T-helper 2 cell treated with Interferon-gamma antibody and Interleukin-4, amounts not matched to agents 5 μg/mL and 100 μg/mL, for 36 hours (primary cell): ENCODE measurements around the gene DIP2C.
"Not testable (repeated sequence)": the region's sequence is repeated elsewhere in the genome, so short reads cannot be mapped to it uniquely, and the experiment has no call there.

Experiments used
- DNase-seq: peaks from one replicate; pipeline ENCODE4 v3.0.0; 2021; ENCODE audit warnings: low spot score
- H3K27ac Mint-ChIP-seq: one replicate; pipeline ENCODE4 v1.8.0; 2021; ENCODE audit warnings: mild to moderate bottlenecking, mixed read lengths
- H3K27me3 Mint-ChIP-seq: one replicate; pipeline ENCODE4 v1.8.0; 2021; ENCODE audit warnings: low read depth, mixed read lengths
- H3K36me3 Mint-ChIP-seq: one replicate; pipeline ENCODE4 v1.8.0; 2021; ENCODE audit warnings: low read depth, mixed read lengths
- H3K4me1 Mint-ChIP-seq: one replicate; pipeline ENCODE4 v1.8.0; 2021; ENCODE audit warnings: low read depth, mixed read lengths
- H3K4me3 Mint-ChIP-seq: one replicate; pipeline ENCODE4 v1.8.0; 2022; ENCODE audit warnings: mild to moderate bottlenecking, moderate library complexity, mixed read lengths
- H3K9me3 Mint-ChIP-seq: one replicate; pipeline ENCODE4 v1.8.0; 2021; ENCODE audit warnings: mixed read lengths

Gene DIP2C

DNA sequence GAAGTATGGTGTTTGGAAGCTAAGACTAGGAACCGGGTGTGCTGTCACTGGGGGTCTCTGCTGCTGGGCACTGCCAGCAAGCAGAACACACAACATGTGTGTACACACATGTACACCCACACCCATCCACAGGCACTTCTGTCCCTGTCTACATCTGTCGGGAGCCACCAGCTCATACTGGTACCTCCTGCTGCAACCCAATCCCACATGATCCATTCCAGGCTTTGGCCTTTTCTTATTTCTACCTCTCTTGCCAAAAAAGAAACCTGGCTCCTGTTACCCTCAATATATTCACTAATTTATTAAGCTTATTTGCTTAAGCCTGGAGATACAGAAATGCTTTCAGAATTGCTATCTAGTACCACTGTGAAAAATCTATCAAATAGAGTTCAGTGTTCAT, 246.0 kb downstream of the DIP2C start:
- Mint-ChIP-seq H3K4me3 (no peak overlapping the region), H3K36me3 (no peaks in the 10 kb centered on the region), H3K4me1 (peaks cover 1% of the 10 kb centered on the region), H3K9me3 (no peaks in the 10 kb centered on the region), H3K27me3 (peaks cover 32% of the 10 kb centered on the region), H3K27ac (no peak overlapping the region)
- DNase-seq = no peak

DNA sequence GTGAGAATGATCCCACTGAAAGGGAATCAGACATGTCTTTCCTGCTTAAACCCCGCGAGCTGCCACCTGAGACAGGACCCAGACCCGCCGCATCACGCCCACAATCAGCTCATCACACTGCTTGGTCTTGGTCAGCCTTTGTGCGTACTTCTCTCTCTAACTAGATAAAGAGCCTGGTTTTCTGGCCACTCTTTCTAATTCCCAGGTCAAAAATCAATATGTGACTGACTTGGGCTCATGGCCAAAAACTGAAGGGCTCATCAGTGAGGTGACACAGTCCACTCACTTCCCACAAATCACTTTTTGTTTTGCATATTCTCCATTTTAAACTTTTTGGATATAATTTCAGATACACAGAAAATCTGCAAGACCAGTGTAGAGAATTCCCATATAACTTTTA, 247.3 kb downstream of the DIP2C start:
- Mint-ChIP-seq H3K4me3 (no peak overlapping the region), H3K27me3 (peaks cover 35% of the 10 kb centered on the region), H3K9me3 (no peaks in the 10 kb centered on the region), H3K36me3 (peaks cover 1% of the 10 kb centered on the region), H3K27ac (no peak overlapping the region), H3K4me1 (peaks cover 10% of the 10 kb centered on the region)
- no peak for DNase-seq

DNA sequence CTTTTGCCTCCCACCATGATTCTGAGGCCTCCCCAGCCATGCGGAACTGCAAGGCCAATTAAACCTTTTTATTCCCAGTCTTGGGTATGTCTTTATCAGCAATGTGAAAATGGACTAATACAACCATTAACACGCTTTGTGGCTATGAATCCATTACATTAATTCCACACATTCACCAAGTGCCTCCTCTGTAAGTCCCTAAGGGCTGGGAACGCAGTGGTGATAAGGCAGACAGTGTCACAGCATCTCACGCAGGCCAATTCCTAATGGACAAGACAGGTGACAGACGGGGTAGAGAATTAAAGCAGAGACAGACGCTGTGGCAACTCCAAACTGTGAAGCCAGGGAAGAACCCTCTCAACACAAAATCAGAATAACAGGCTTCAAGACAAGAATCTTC, 247.8 kb downstream of the DIP2C start:
- peaks cover 36% of the 10 kb centered on the region for H3K27me3 Mint-ChIP-seq
- no peak overlapping the region for H3K27ac Mint-ChIP-seq
- H3K36me3 Mint-ChIP-seq = peaks cover 2% of the 10 kb centered on the region
- no peaks in the 10 kb centered on the region for H3K9me3 Mint-ChIP-seq
- peaks cover 13% of the 10 kb centered on the region for H3K4me1 Mint-ChIP-seq
- no peak for DNase-seq
- H3K4me3 Mint-ChIP-seq = no peak overlapping the region

DNA sequence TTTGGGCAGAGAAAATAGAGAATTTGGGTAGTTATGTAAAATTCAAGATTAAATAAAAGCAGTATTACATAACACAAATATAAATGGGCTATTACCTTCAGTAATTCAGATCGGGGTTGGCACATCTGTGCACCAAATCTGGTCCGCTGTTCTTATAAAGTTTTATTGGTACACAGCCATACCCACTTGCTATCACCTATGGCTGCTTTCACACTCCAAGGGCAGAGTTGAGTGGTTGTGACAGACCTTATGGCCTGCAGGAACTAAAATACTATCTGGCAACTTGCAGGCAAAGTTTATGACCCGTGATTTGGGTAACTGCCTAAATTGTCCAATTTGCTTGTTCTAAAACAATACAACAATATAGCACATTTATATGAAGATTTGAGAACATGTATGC, 249.3 kb downstream of the DIP2C start:
- H3K4me1 Mint-ChIP-seq = peaks cover 13% of the 10 kb centered on the region
- no peak for DNase-seq
- no peaks in the 10 kb centered on the region for H3K9me3 Mint-ChIP-seq
- no peak overlapping the region for H3K27ac Mint-ChIP-seq
- H3K36me3 Mint-ChIP-seq = peaks cover 2% of the 10 kb centered on the region
- peaks cover 35% of the 10 kb centered on the region for H3K27me3 Mint-ChIP-seq
- H3K4me3 Mint-ChIP-seq = no peak overlapping the region

DNA sequence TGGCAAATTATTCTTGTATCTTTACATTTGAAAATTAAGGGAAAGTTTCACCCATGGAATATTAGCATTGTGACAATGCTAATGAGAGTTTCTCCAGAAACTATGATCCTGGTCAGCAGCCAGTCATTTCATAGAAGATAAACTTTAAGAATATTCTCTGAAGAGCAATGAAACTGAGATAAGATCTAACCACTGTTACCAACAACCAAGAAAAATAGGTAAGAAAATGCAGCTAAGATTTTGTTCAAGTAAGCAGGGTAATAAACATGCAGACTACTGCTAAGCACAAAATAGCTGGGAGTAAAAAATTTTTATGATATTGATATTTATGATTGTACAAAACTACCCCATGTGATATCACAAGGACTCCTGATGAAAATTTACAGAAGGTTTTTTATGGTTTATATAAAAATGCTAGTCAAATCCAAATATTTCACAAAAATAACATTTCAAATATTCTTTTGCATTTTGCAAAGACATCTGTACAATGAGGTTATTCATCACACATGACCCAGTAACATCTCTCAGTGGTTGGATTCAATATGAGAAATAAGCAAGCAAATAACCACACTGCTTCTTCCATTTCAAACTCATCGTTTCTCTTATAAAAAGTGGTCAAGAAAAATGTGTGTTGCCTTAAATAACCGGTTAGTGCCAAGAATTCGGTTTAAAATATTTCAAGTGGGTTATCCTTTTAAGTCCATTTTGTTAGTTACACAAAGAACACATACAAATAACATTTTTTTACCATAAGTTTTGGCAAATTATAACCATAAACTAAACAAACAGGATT, 251.6 kb downstream of the DIP2C start:
- Mint-ChIP-seq H3K4me1 (peaks cover 21% of the 10 kb centered on the region), H3K9me3 (no peaks in the 10 kb centered on the region), H3K36me3 (peaks cover 2% of the 10 kb centered on the region), H3K27me3 (peaks cover 46% of the 10 kb centered on the region), H3K27ac (peak overlapping the region; percentile 2), H3K4me3 (peak overlapping the region; percentile 40)
- DNase-seq = no peak

DNA sequence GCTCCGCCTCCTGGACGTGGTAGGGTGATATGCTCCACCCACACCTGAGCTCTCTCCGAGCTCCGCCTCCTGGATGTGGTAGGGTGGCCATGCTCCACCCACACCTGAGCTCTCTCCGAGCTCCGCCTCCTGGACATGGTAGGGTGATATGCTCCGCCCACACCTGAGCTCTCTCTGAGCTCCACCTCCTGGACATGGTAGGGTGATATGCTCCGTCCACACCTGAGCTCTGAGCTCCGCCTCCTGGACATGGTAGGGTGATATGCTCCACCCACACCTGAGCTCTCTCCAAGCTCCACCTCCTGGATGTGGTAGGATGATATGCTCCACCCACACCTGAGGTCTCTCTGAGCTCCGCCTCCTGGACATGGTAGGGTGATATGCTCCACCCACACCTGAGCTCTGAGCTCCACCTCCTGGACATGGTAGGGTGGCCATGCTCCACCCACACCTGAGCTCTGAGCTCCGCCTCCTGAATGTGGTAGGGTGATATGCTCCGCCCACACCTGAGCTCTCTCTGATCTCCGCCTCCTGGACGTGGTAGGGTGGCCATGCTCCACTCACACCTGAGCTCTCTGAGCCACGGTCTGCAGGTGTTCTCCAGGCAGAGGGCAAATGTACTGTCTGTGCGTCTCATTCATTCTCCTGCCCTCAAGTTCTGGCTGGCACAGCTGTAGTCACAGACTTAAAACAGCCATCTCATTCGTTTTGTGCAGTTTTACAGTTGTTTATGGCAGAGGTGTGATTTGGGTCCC, 252.4 kb downstream of the DIP2C start:
- Mint-ChIP-seq H3K27me3 (peaks cover 42% of the 10 kb centered on the region), H3K9me3 (no peaks in the 10 kb centered on the region)

DNA sequence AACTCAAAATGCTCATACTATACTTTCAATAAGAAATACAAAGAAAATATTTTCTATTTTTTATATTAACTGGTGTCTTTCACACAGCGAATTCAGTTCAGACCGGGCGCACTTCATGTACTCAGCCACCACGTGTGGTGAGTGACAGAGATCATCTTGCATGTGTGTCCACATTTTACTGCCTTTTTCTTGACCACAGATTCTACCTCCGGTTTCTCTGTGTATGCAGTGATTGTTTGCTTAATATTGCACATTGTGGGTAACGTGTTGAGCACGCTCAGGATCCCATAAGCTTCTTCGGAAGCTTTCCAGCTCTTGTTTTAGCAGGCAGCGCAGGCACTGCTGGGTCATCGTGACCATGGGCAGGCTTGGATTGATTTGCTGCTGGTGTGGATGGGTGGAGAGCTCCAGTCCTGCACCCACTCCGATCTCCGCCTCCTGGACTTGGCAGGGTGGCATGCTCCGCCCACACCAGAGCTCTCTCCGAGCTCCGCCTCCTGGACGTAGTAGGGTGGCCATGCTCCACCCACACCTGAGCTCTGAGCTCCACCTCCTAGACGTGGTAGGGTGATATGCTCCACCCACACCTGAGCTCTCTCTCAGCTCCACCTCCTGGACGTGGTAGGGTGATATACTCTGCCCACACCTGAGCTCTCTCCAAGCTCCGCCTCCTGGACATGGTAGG, 253.3 kb downstream of the DIP2C start:
- Mint-ChIP-seq H3K27ac (no peak overlapping the region), H3K27me3 (peaks cover 42% of the 10 kb centered on the region), H3K9me3 (no peaks in the 10 kb centered on the region), H3K36me3 (peaks cover 2% of the 10 kb centered on the region), H3K4me1 (peaks cover 21% of the 10 kb centered on the region), H3K4me3 (no peak overlapping the region)
- no peak for DNase-seq

More for the DNA sequence above, 252.4 kb downstream of the DIP2C start:
- no peak overlapping the region for H3K27ac Mint-ChIP-seq
- H3K36me3 Mint-ChIP-seq = peaks cover 2% of the 10 kb centered on the region
- H3K4me1 Mint-ChIP-seq = peaks cover 21% of the 10 kb centered on the region
- peak overlapping the region; percentile 40 for H3K4me3 Mint-ChIP-seq
- DNase-seq = no peak

DNA sequence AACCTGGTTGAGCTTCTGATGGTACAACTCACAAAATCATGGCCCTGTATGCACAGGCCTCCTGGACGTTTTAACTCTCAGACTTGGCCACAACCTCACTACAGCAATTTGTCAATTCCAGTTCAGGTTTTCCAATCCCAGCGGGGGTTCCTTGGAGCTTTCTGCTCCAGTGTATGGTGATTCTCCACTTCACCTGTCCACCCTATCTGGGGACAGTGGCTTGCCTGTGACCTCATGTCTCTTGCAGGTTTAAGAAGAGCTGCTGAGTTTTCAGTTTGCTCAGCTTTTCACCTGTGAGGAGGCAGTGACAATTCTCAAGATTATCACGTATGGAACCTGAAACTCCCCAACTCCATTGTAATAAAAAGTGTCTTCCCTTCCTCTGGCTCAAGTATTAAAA, 254.1 kb downstream of the DIP2C start:
- H3K9me3 Mint-ChIP-seq = no peaks in the 10 kb centered on the region

DNA sequence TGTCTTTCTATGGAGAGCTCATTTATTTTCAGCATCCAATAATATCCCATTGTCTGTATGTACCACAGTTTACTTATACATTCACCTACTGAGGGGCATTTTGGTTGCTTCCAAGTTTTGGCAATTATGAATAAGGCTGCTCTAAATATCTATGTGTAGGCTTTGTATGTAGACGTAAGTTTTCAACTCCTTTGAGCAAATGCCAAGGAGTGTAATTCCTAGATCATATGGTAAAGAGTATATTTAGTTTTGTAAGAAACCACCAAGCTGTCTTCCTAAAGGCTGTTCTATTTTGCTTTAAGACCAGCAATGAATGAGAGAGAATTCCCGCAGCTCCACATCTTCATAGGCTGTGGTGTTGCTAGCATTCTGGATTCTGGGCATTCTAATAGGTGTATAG, 259.8 kb downstream of the DIP2C start:
- Mint-ChIP-seq H3K4me1 (peaks cover 5% of the 10 kb centered on the region), H3K27me3 (peaks cover 21% of the 10 kb centered on the region), H3K4me3 (no peak overlapping the region), H3K27ac (no peak overlapping the region), H3K36me3 (no peaks in the 10 kb centered on the region), H3K9me3 (no peaks in the 10 kb centered on the region)
- DNase-seq = no peak

More for the DNA sequence above, 254.1 kb downstream of the DIP2C start:
- Mint-ChIP-seq H3K36me3 (peaks cover 2% of the 10 kb centered on the region), H3K4me3 (no peak overlapping the region), H3K27ac (no peak overlapping the region), H3K4me1 (peaks cover 21% of the 10 kb centered on the region), H3K27me3 (peaks cover 39% of the 10 kb centered on the region)
- no peak for DNase-seq

DNA sequence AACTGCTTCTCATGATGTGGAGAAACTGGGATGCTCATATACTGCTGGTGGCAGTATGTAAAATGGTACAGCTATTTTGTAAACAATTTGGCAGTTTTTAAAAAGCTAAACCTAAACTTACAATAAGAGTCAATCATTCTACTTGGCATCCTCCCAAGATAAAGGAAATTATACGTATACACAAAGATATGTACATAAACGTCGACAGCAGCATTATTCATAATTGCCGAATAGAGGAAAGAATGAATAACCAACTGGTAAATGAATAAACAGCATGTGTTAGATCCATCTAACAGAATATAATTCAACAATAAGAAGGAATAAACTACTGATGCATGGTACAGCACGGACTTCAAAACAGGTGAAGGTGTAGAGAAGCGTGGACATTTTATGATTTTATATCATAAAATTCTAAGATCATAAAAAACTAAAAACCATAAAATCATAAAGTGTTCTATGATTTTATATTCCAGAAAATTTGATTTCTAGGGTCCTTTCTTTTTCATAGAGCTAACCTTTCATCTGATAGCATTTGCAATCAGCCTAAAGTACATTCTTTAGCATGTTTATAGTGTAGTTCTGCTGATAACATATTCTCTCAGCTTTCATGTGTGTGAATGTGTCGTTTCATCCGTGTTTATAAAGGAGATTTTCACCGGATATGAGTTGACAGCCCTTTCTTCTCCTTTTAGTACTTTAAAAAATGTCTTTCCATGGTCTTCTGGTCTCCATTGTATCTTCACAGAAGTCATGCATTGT, 261.5 kb downstream of the DIP2C start:
- Mint-ChIP-seq H3K4me3 (no peak overlapping the region), H3K4me1 (no peaks in the 10 kb centered on the region), H3K36me3 (no peaks in the 10 kb centered on the region), H3K27me3 (peaks cover 11% of the 10 kb centered on the region), H3K9me3 (no peaks in the 10 kb centered on the region), H3K27ac (no peak overlapping the region)
- DNase-seq = no peak

DNA sequence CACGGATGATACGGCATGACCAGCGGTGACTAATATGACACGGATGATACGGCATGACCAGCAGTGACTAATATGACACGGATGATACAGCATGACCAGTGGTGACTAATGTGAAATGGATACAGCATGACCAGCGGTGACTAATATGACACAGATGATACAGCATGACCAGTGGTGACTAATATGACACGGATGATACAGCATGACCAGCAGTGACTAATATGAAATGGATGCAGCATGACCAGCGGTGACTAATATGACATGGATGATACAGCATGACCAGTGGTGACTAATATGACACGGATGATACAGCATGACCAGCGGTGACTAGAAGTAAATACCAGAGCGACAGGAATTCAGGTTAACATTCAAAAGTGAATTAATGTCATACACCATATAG, 264.1 kb downstream of the DIP2C start:
- H3K4me3 Mint-ChIP-seq, H3K9me3 Mint-ChIP-seq, DNase-seq, H3K27ac Mint-ChIP-seq, H3K4me1 Mint-ChIP-seq, H3K36me3 Mint-ChIP-seq, H3K27me3 Mint-ChIP-seq: not testable (repeated sequence)

DNA sequence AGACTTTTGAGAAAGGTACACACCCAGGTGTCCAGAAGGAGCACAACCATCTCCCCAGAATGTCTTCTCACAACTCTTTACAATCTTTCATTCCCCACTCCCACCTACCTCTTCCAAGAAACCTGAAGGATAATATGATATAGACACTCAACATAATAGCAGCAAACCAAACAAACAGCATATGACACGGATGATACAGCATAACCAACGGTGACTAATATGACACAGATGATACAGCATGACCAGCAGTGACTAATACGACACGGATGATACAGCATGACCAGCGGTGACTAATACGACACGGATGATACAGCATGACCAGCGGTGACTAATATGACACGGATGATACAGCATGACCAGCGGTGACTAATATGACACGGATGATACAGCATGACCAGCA, 264.7 kb downstream of the DIP2C start:
- not testable (repeated sequence) for H3K9me3 Mint-ChIP-seq, DNase-seq, H3K4me3 Mint-ChIP-seq, H3K4me1 Mint-ChIP-seq, H3K27me3 Mint-ChIP-seq, H3K27ac Mint-ChIP-seq, H3K36me3 Mint-ChIP-seq

DNA sequence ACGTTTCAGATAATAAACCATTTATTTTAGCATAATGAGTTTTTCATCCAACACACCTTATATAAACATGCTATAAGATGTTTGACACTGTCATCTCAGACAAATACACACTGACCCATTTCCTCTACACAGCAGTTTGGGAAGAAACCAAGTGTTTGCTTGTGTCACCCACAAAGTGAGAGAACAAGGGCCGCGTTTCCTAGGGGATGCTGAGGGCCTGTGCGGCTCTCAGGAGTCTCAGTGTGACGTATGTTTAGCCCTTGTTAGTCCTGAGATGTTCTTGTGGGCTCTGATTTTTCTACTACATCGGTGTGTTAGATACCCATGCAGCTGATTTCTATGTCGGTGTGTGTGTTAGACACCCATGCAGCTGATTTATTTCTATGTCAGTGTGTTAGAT, 266.3 kb downstream of the DIP2C start:
- peaks cover 4% of the 10 kb centered on the region for H3K27me3 Mint-ChIP-seq
- H3K9me3 Mint-ChIP-seq = no peaks in the 10 kb centered on the region
- no peaks in the 10 kb centered on the region for H3K36me3 Mint-ChIP-seq
- H3K4me1 Mint-ChIP-seq = no peaks in the 10 kb centered on the region
- DNase-seq = no peak
- H3K27ac Mint-ChIP-seq = no peak overlapping the region
- H3K4me3 Mint-ChIP-seq = no peak overlapping the region
